Esophagus squamous epithelium (tissue), 5 donors: ENCODE measurements around the gene CWC27. TPM values are rescaled to one million over a fixed set of nuclear protein-coding genes. Genes with fewer than 3 reads are reported as not detected.

Experiments used
- DNase-seq: peaks from one replicate; lab custom pipeline; 2025; lab: John Stamatoyannopoulos, UW
- H3K27ac ChIP-seq, 4 donors: fragments of 200-600 bp; sonication (generic); one replicate each; pipeline ENCODE4 v1.5.1; 2016 to 2019; ENCODE audit warnings: mild to moderate bottlenecking in 1 of 4
- H3K27me3 ChIP-seq, 4 donors: fragments of 200-600 bp; sonication (generic); 1 replicate in 3 of 4; 2 replicates in 1 of 4; pipeline versions ENCODE4 v1.5.1 to v1.6.0; 2017 to 2021; ENCODE audit warnings: antibody characterized with exemption in 1 of 4
- H3K36me3 ChIP-seq, 3 donors: fragments of 200-600 bp; sonication (generic); one replicate each; pipeline ENCODE4 v1.5.1; 2016 to 2019
- H3K4me1 ChIP-seq, 3 donors: fragments of 200-600 bp; sonication (generic); one replicate each; pipeline ENCODE4 v1.5.1; 2017 to 2019
- H3K4me3 ChIP-seq, 4 donors: fragments of 200-600 bp; sonication (generic); 1 replicate in 3 of 4; 2 replicates in 1 of 4; pipeline ENCODE4 v1.5.1; 2016 to 2019; ENCODE audit warnings: mild to moderate bottlenecking in 2 of 4, moderate library complexity in 1 of 4
- H3K9me3 ChIP-seq, 3 donors: fragments of 200-600 bp; sonication (generic); one replicate each; pipeline ENCODE4 v1.5.1; 2016 to 2019
- POLR2A ChIP-seq, 4 donors: fragments of 450-650 bp; IDR thresholded peaks; one replicate each; pipeline ENCODE4 v1.6.1; 2017; ENCODE audit warnings: antibody characterized with exemption in 4 of 4, mild to moderate bottlenecking in 4 of 4, moderate library complexity in 3 of 4
- WGBS, 2 donors: methylation state at CpG; one replicate each; pipeline ENCODE4 v1.1.5; 2018; 5-methylcytosine and 5-hydroxymethylcytosine counted together
- intact Hi-C: fragments of 100-400 bp; cut with DNase I; formaldehyde crosslinking; loops from one replicate; pipeline ENCODE4 v1.15.0; 2022
- total RNA-seq, 4 donors: library from RNA; depleted of rRNA; stranded (reverse); fragments of >200 nt; gene quantifications; one replicate each; pipeline ENCODE4 v1.1.0, GENCODE V29; 2016
- TF ChIP-seq, protein P1 (sequence below), 6 experiments: fragments of 450-650 bp in 4 of 6; fragments of 200-600 bp in 2 of 6; sonication (generic) in 2 of 6; IDR thresholded peaks; one replicate each; pipeline ENCODE4 v1.5.1; 2016 to 2019; ENCODE audit warnings: antibody characterized with exemption in 6 of 6, mild to moderate bottlenecking in 4 of 6, moderate library complexity in 4 of 6
- donor health status: DM: yes; HTN: yes; CAD: no.

Gene CWC27
- total RNA-seq, 4 donors from 2014 or later: 9.9 to 15.6 (median 12.1) TPM

DNA sequence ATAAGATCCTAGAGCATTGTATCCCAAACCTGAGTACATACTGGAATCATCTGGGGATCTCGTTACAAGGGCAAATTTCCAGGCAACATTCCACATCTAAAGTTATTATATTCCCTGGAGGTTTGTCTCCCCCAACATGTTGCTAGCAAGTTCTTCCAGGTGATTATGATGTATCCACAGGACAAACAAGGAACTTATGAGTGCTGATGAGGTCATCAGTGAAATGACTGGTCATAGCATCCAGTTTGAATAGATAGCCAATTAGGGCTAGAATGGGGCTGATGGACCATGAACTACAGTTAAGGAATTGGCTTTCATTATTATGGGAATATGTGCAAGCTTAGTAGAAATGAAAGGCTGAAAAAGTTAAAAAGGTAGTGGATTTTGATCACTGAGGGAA is 115.2 kb downstream of the CWC27 start:
- DNase-seq: no peak

DNA sequence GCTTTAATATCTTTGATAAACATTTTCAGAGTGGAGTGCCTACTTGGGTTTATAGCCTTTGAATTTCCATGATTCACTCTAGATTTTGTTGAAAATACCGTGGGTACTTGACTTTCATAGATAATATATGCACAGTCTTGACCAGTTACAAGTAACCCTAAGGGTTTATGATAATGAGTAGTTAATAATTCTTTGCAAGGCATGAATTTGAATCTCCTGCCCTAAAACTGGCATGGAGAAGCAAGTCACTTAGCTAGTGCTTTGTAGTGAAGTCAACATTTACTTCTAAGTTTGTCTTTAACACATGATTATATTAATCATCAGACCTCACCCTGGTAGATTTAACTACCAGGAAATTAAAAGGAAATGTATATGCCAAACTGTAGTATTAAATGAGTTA is 115.8 kb downstream of the CWC27 start:
- Histone ChIP-seq H3K36me3 (no peaks in the 10 kb centered on the region), H3K27me3 (no peaks in the 10 kb centered on the region), H3K27ac (peak overlapping the region in 2 of 4 donors; percentile 40 to 42)

More for the DNA sequence above, 115.2 kb downstream of the CWC27 start:
- TF ChIP-seq, protein P1, sequence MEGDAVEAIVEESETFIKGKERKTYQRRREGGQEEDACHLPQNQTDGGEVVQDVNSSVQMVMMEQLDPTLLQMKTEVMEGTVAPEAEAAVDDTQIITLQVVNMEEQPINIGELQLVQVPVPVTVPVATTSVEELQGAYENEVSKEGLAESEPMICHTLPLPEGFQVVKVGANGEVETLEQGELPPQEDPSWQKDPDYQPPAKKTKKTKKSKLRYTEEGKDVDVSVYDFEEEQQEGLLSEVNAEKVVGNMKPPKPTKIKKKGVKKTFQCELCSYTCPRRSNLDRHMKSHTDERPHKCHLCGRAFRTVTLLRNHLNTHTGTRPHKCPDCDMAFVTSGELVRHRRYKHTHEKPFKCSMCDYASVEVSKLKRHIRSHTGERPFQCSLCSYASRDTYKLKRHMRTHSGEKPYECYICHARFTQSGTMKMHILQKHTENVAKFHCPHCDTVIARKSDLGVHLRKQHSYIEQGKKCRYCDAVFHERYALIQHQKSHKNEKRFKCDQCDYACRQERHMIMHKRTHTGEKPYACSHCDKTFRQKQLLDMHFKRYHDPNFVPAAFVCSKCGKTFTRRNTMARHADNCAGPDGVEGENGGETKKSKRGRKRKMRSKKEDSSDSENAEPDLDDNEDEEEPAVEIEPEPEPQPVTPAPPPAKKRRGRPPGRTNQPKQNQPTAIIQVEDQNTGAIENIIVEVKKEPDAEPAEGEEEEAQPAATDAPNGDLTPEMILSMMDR (IDR thresholded peaks at IDR 0.05): no peak
- no peak for TF ChIP-seq POLR2A (IDR thresholded peaks at IDR 0.05)
- Histone ChIP-seq H3K27me3 (no peaks in the 10 kb centered on the region), H3K4me3 (no peak overlapping the region), H3K36me3 (no peaks in the 10 kb centered on the region), H3K4me1 (peaks cover 0 to 4% (median 0%) of the 10 kb centered on the region in 3 donors), H3K9me3 (no peaks in the 10 kb centered on the region), H3K27ac (no peak overlapping the region)
- intact Hi-C loops: no loop called here
- 84% methylated on average over 1 of the region's 1 CpG; no CpG with 5 or more reads in 1 of the 2 donors for WGBS, 2 donors

DNA sequence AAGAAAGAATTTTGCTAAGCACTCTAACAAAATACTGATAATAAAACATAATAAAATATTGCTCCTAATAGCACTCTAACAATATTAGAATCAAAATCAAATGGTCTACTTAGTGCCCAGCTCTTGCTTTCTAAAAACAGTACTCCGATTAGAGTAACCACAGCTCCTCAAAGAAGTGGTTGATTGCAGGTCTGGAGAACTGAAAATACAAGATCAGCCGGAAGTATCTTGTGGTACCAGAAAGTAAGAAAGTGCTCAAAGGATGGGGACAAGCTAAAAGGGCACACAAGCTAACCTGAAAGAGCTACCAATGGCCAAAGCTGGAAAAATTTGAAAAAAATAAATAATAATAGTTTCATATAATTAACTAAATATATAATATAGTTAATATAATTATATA is 119.2 kb downstream of the CWC27 start:
- H3K4me3 ChIP-seq: no peak overlapping the region
- intact Hi-C loops: no loop called here
- no peaks in the 10 kb centered on the region for H3K36me3 ChIP-seq
- H3K4me1 ChIP-seq: peaks cover 0 to 4% (median 0%) of the 10 kb centered on the region in 3 donors
- 89 to 95% methylated on average over 2 of the region's 2 CpGs for WGBS, 2 donors
- no peak overlapping the region for H3K27ac ChIP-seq
- DNase-seq: no peak
- no peaks in the 10 kb centered on the region for H3K9me3 ChIP-seq
- TF ChIP-seq, protein P1 (IDR thresholded peaks at IDR 0.05): no peak
- no peak for TF ChIP-seq POLR2A (IDR thresholded peaks at IDR 0.05)
- no peaks in the 10 kb centered on the region for H3K27me3 ChIP-seq

More for the DNA sequence above, 115.8 kb downstream of the CWC27 start:
- Histone ChIP-seq H3K4me3 (no peak overlapping the region), H3K9me3 (no peaks in the 10 kb centered on the region), H3K4me1 (peaks cover 0 to 4% (median 0%) of the 10 kb centered on the region in 3 donors)
- intact Hi-C loops: no loop called here
- no peak for TF ChIP-seq POLR2A (IDR thresholded peaks at IDR 0.05)
- TF ChIP-seq, protein P1 (IDR thresholded peaks at IDR 0.05): no peak
- WGBS, 2 donors: 68 to 80% methylated on average over 1 of the region's 1 CpG
- DNase-seq: no peak

DNA sequence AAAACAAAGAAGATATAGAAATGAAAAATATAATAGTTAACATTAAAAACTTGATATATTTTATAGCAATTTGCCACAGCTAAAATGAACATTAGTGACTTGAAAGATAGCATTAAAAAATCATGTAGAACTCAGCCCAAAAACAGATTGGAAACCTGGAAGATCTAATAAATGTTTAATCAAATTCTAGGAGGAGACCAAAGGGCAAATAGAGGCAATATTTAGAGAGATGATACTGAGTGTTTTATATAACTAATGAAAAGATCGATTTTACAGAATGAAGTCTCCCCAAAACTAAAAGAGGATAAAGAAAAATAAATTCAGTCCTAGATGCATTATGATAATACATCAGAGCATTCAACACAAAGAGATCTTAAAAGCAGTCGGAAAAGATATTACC is 127.0 kb downstream of the CWC27 start:
- Histone ChIP-seq H3K27ac (no peak overlapping the region), H3K27me3 (no peaks in the 10 kb centered on the region), H3K9me3 (no peaks in the 10 kb centered on the region), H3K4me3 (no peak overlapping the region), H3K4me1 (no peaks in the 10 kb centered on the region), H3K36me3 (peaks cover 0 to 4% (median 0%) of the 10 kb centered on the region in 3 donors)
- WGBS, 2 donors: 92 to 100% methylated on average over 2 of the region's 2 CpGs
- TF ChIP-seq, protein P1 (IDR thresholded peaks at IDR 0.05): no peak
- TF ChIP-seq POLR2A (IDR thresholded peaks at IDR 0.05): no peak
- no peak for DNase-seq
- intact Hi-C loops: no loop called here

DNA sequence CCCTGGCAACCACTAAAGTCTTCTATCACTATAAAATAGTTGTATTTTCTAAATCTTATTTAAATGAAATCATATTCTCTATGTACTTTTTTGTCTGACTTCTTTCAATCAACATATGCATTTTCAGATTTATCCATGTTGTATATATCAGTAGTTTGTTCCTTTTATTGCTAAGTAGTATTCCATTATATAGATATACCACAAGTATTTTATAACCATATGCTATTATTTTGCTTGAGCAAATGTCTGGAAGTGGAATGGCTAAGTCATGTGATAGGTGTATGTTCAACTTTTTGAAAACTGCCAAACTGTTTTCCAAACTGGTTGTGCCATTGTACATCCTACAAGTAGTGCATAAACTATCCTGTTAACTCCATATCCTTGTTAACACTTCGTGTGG is 131.1 kb downstream of the CWC27 start:
- Histone ChIP-seq H3K4me3 (no peak overlapping the region), H3K4me1 (no peaks in the 10 kb centered on the region), H3K36me3 (no peaks in the 10 kb centered on the region), H3K9me3 (no peaks in the 10 kb centered on the region), H3K27me3 (no peaks in the 10 kb centered on the region), H3K27ac (no peak overlapping the region)
- WGBS, 2 donors: 81 to 86% methylated on average over 1 of the region's 1 CpG
- TF ChIP-seq, protein P1 (IDR thresholded peaks at IDR 0.05): no peak
- TF ChIP-seq POLR2A (IDR thresholded peaks at IDR 0.05): no peak
- DNase-seq: no peak
- intact Hi-C loops: no loop called here
